IPS-NIHi7 (cell line): ENCODE results near the gene CLASP1.
"Not testable (repeated sequence)": the region's sequence is repeated elsewhere in the genome, so short reads cannot be mapped to it uniquely, and the experiment has no call there.

Source experiments
- DNase-seq: peaks from one replicate; pipeline ENCODE4 v3.0.0; 2012; ENCODE audit warnings: mixed read lengths; ENCODE audit errors: extremely low spot score

Gene CLASP1

GRCh38 chr2:121349721-121350401 is 299.4 kb downstream of the CLASP1 start:
- DNase-seq = no peak

- no peak for DNase-seq
Measured at GRCh38 chr2:121348128-121348740, 301.0 kb downstream of the CLASP1 start.

GRCh38 chr2:121346859-121347258 is 302.4 kb downstream of the CLASP1 start:
- no peak for DNase-seq

GRCh38 chr2:121346407-121346806 is 302.9 kb downstream of the CLASP1 start:
- no peak for DNase-seq

GRCh38 chr2:121345887-121346286 is 303.4 kb downstream of the CLASP1 start:
- no peak for DNase-seq

GRCh38 chr2:121345101-121345500 is 304.2 kb downstream of the CLASP1 start:
- no peak for DNase-seq

- not testable (repeated sequence) for DNase-seq
Measured at GRCh38 chr2:121343828-121344399, 305.3 kb downstream of the CLASP1 start.

GRCh38 chr2:121343191-121343590 is 306.1 kb downstream of the CLASP1 start:
- no peak for DNase-seq

- DNase-seq = no peak
Measured at GRCh38 chr2:121342751-121343150, 306.5 kb downstream of the CLASP1 start.

- no peak for DNase-seq
Measured at GRCh38 chr2:121340926-121341325, 308.3 kb downstream of the CLASP1 start.

GRCh38 chr2:121338281-121338680 is 311.0 kb downstream of the CLASP1 start:
- peak; percentile 66 for DNase-seq

GRCh38 chr2:121336528-121337294 is 312.6 kb downstream of the CLASP1 start:
- no peak for DNase-seq

GRCh38 chr2:121335294-121336290 is 313.7 kb downstream of the CLASP1 start:
- no peak for DNase-seq

GRCh38 chr2:121334581-121335293 is 314.5 kb downstream of the CLASP1 start:
- DNase-seq = peak; percentile 61

- DNase-seq = no peak
Measured at GRCh38 chr2:121333834-121334558, 315.3 kb downstream of the CLASP1 start.

- DNase-seq = no peak
Measured at GRCh38 chr2:121333231-121333630, 316.0 kb downstream of the CLASP1 start.

- not testable (repeated sequence) for DNase-seq
Measured at GRCh38 chr2:121331324-121331723, 317.9 kb downstream of the CLASP1 start.

- DNase-seq = no peak
Measured at GRCh38 chr2:121330921-121331320, 318.3 kb downstream of the CLASP1 start.

- no peak for DNase-seq
Measured at GRCh38 chr2:121329786-121330185, 319.5 kb downstream of the CLASP1 start.

GRCh38 chr2:121326628-121327027 is 322.6 kb downstream of the CLASP1 start:
- no peak for DNase-seq
